Mononuclear cell (primary cell): ENCODE data around the gene RNASE12. TPM values are rescaled to one million over a fixed set of nuclear protein-coding genes. Genes with fewer than 3 reads are reported as not detected.
"Not testable (repeated sequence)": the region's sequence is repeated elsewhere in the genome, so short reads cannot be mapped to it uniquely, and the experiment has no call there.

Experiments used
- H3K27me3 ChIP-seq: 2 replicates; pipeline ENCODE4 v1.6.0; 2011; ENCODE audit warnings: low read length, control low read depth; ENCODE audit not compliant: insufficient read depth
- H3K4me1 ChIP-seq: 2 replicates; pipeline ENCODE4 v1.5.1; 2011; ENCODE audit warnings: mild to moderate bottlenecking, low read length, control low read depth; ENCODE audit not compliant: insufficient read depth
- H3K4me3 ChIP-seq: 2 replicates; pipeline ENCODE4 v1.5.1; 2011; ENCODE audit warnings: mild to moderate bottlenecking, low read length, moderate library complexity
- H3K9me3 ChIP-seq: 2 replicates; pipeline ENCODE4 v1.5.1; 2011; ENCODE audit warnings: low read depth, mild to moderate bottlenecking, control low read depth, low read length
- total RNA-seq: library from RNA; depleted of rRNA; stranded (reverse); fragments of >200 nt; gene quantifications from one replicate; pipeline ENCODE4 v1.2.3, GENCODE V29; 2012

The RNASE12 gene
- total RNA-seq, 1 donor: not detected

- H3K27me3 ChIP-seq: peaks cover 14% of the 10 kb centered on the region
- no peaks in the 10 kb centered on the region for H3K9me3 ChIP-seq
- peaks cover 37% of the 10 kb centered on the region for H3K4me1 ChIP-seq
- H3K4me3 ChIP-seq: no peak overlapping the region
These were observed 29.8 kb upstream of the RNASE12 start for GRCh38 chr14:20620798-20621478.

DNA sequence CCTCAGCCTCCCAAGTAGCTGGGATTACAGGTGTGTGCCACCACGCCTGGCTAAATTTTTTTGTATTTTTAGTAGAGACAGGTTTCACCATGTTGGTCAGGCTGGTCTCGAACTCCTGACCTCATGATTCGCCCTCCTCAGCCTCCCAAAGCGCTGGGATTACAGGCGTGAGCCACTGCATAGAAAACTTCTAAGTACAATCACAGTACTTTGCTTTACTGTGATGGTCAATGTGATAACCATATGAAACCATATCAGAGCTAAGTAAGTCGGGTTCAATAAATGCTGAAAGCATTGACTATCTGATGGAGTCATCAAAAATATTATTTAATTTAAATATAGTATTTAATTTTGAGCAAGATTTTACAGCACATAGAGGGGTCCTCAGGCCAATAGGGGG lies 28.5 kb upstream of the RNASE12 start:
- H3K27me3 ChIP-seq, H3K9me3 ChIP-seq, H3K4me3 ChIP-seq: not testable (repeated sequence)
- peaks cover 25% of the 10 kb centered on the region for H3K4me1 ChIP-seq

DNA sequence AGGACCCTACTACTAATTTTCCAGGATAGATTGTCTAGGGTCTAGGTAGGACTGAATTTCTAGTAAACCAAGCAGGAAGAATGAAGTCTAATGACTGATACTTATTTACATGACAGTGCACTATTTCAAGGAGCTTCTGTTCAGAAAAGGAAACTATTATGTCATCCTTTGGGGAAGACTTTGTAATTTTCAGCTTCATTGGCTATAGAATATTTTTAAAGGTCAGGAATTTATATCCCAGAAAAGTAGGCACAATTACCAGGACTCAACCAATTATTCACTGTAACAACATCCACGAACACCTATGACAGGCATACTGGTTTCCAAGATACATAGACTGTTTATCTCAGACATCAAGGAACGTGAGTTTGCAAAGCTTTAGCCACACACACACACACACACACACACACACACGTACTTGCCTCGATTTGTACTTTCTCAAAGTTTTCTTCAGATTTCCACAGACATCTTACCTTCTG lies 27.1 kb upstream of the RNASE12 start:
- H3K27me3 ChIP-seq: no peaks in the 10 kb centered on the region
- no peaks in the 10 kb centered on the region for H3K9me3 ChIP-seq
- H3K4me1 ChIP-seq: peaks cover 25% of the 10 kb centered on the region
- no peak overlapping the region for H3K4me3 ChIP-seq

GRCh38 chr14:20617138-20618003 lies 26.2 kb upstream of the RNASE12 start:
- Histone ChIP-seq H3K9me3 (no peaks in the 10 kb centered on the region), H3K27me3 (no peaks in the 10 kb centered on the region), H3K4me1 (peaks cover 25% of the 10 kb centered on the region), H3K4me3 (no peak overlapping the region)

- H3K27me3 ChIP-seq: no peaks in the 10 kb centered on the region
- no peaks in the 10 kb centered on the region for H3K9me3 ChIP-seq
- H3K4me3 ChIP-seq: no peak overlapping the region
- H3K4me1 ChIP-seq: peaks cover 37% of the 10 kb centered on the region
These were observed 24.8 kb upstream of the RNASE12 start for GRCh38 chr14:20615996-20616395.

DNA sequence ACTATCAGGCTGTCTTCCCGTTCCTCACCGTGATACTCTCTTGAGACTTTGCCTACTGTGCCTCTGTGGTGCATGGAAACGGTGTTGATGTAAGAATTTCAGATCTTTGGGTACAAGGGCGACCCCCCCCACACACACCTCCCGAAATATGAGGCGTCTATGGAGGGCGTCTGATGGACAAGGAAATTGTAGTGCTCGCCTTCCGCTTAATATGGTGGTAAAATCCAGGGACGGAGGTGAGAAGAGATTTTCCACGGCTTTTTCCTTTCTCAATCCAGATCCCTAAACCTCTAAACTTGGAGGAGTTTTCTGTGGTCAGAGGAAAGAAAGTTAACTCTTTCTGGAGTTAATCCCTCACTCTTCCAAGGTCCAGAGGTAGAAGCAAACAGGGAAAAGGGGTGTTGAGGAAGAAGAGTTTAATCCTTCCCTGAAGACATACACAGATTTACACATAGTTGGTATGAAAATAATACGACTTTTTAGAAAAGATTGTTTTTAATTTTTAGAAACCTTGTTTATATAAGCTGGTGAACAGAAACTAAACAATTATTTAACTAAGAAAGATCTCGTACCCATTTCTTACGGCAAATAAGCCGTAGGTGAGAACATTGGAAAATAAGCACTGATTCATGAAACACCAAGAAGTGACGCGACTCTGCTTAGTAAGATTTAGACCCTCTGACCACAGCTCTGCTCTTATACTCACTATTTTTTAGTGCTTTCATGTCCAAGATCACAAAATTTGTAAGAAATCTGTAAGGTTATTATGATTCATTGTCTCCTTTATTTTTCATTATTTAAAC lies 23.1 kb upstream of the RNASE12 start:
- no peaks in the 10 kb centered on the region for H3K9me3 ChIP-seq
- peaks cover 43% of the 10 kb centered on the region for H3K4me1 ChIP-seq
- H3K27me3 ChIP-seq: no peaks in the 10 kb centered on the region
- H3K4me3 ChIP-seq: peak overlapping the region; percentile 41

- peaks cover 46% of the 10 kb centered on the region for H3K4me1 ChIP-seq
- peak overlapping the region; percentile 41 for H3K4me3 ChIP-seq
- H3K27me3 ChIP-seq: no peaks in the 10 kb centered on the region
- H3K9me3 ChIP-seq: no peaks in the 10 kb centered on the region
These were observed 22.2 kb upstream of the RNASE12 start for GRCh38 chr14:20613094-20614037.

DNA sequence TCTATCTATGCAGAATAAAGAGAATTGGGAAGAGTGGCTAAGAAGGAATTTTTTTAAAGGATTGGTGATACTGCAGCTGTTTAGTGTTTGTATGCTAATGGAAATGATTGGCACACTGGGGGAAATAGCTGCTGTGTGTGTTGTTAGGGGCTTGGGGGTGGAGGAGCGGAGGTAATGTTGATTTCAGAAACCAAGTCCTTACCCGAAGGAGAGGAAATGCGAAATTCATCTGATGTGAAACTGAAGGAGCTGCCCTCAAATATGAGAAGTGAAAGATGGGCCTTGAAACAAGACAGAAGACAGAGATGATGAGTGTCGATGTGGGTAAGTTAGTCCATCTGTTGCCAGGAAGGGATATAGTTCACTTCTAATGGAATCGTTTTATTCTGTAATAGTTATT lies 21.2 kb upstream of the RNASE12 start:
- no peaks in the 10 kb centered on the region for H3K27me3 ChIP-seq
- no peak overlapping the region for H3K4me3 ChIP-seq
- peaks cover 46% of the 10 kb centered on the region for H3K4me1 ChIP-seq

DNA sequence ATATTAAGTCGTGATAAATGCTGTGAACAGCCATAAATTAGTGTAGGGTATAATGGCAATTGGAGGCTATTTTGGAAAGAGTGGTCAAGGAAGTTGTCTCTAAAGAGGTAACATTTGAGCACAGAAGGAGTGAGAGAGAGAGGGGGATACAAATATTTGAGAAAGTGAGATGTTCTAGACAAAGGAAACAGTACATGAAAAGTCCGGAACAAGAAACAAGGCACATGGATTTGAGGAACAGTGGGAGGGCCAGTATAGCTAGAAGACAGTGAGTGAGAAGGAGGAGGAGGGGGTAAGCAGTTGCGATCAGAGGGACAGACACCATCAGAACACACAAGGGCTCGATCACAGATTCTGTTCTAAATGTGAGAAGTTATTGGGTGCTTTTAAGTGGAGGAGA lies 20.1 kb upstream of the RNASE12 start:
- H3K4me1 ChIP-seq: peaks cover 46% of the 10 kb centered on the region
- no peaks in the 10 kb centered on the region for H3K27me3 ChIP-seq
- no peaks in the 10 kb centered on the region for H3K9me3 ChIP-seq
- no peak overlapping the region for H3K4me3 ChIP-seq

More for the DNA sequence above, 21.2 kb upstream of the RNASE12 start:
- H3K9me3 ChIP-seq: no peaks in the 10 kb centered on the region

GRCh38 chr14:20610002-20610765 lies 19.0 kb upstream of the RNASE12 start:
- peaks cover 46% of the 10 kb centered on the region for H3K4me1 ChIP-seq
- H3K9me3 ChIP-seq: no peaks in the 10 kb centered on the region
- peak overlapping the region; percentile 71 for H3K4me3 ChIP-seq
- no peaks in the 10 kb centered on the region for H3K27me3 ChIP-seq

GRCh38 chr14:20609215-20610001 lies 18.2 kb upstream of the RNASE12 start:
- H3K4me1 ChIP-seq: peaks cover 43% of the 10 kb centered on the region
- no peaks in the 10 kb centered on the region for H3K27me3 ChIP-seq
- H3K9me3 ChIP-seq: no peaks in the 10 kb centered on the region
- H3K4me3 ChIP-seq: peak overlapping the region; percentile 71

GRCh38 chr14:20608383-20609110 lies 17.4 kb upstream of the RNASE12 start:
- no peaks in the 10 kb centered on the region for H3K27me3 ChIP-seq
- no peaks in the 10 kb centered on the region for H3K9me3 ChIP-seq
- peaks cover 35% of the 10 kb centered on the region for H3K4me1 ChIP-seq
- no peak overlapping the region for H3K4me3 ChIP-seq
